K562 (cell line): Measurements from ENCODE around the gene WDPCP. TPM values are rescaled to one million over a fixed set of nuclear protein-coding genes. Genes with fewer than 3 reads are reported as not detected.

Experiments
- ATAC-seq: fragments of 200-7000 bp; cut with Tn5 transposase; 3 replicates; pipeline ENCODE4 v1.9.1; 2020; ENCODE audit warnings: moderate library complexity
- BruUV-seq: library from RNA; stranded (reverse); fragments of 400-500 nt; replicated peaks from 2 replicates; lab custom pipeline; 2021; lab: Mats Ljungman, UMichigan
- CTCF ChIA-PET: fragments of 300-600 bp; formaldehyde crosslinking; extraction: SDS; loops from one replicate; lab custom pipeline; 2021; ENCODE audit warnings: low intra/inter-chr PET ratio; lab: Yijun Ruan, JAX
- POLR2A ChIA-PET: fragments of 300-600, 350-650 bp; sonication (Branson Sonifier 250); formaldehyde crosslinking; extraction: SDS; loops from one replicate; lab custom pipeline; 2021; ENCODE audit warnings: antibody characterized with exemption, inconsistent platforms; lab: Yijun Ruan, JAX
- DNase-seq, 4 experiments: peaks; one replicate each; pipeline versions ENCODE4 v3.0.0 to v3.0.0-alpha.2; 2011 to 2018; ENCODE audit warnings: low spot score in 3 of 4, mixed read lengths in 3 of 4; ENCODE audit errors: extremely low read depth in 1 of 4
- FAIRE-seq: peaks from 2 replicates; lab custom pipeline; 2011; peaks lifted over from hg19 to GRCh38; lab: Jason Lieb, UNC
- H2AFZ ChIP-seq: 2 replicates; pipeline ENCODE4 v1.6.0; 2011; ENCODE audit warnings: low read depth, low read length, control low read depth, inconsistent platforms
- H3K27ac ChIP-seq: fragments of 200-600 bp; 3 replicates; pipeline ENCODE4 v1.8.0; 2011; ENCODE audit warnings: low read depth, mild to moderate bottlenecking, control low read depth, inconsistent platforms, low read length, moderate library complexity, mixed read lengths; ENCODE audit errors: extremely low read depth
- H3K27me3 ChIP-seq, 2 experiments: fragments of 300-600 bp in 1 of 2; 2 replicates in 1 of 2; 3 replicates in 1 of 2; pipeline versions ENCODE4 v1.6.0 to v1.8.0; 2011; ENCODE audit warnings: inconsistent platforms in 2 of 2, low read length in 2 of 2, mild to moderate bottlenecking in 1 of 2, mixed read lengths in 1 of 2, moderate library complexity in 1 of 2; ENCODE audit not compliant: control insufficient read depth in 2 of 2, insufficient read depth in 2 of 2
- H3K36me3 ChIP-seq: fragments of 300-600 bp; 3 replicates; pipeline ENCODE4 v1.8.0; 2011; ENCODE audit warnings: mild to moderate bottlenecking, low read length, inconsistent platforms; ENCODE audit not compliant: control insufficient read depth, insufficient read depth
- H3K4me1 ChIP-seq, 2 experiments: fragments of 200-600 bp in 1 of 2; replicated peaks in 1 of 2; 2 replicates in 1 of 2; 3 replicates in 1 of 2; pipeline versions ENCODE4 v1.5.1 to v1.8.0; 2011; ENCODE audit warnings: inconsistent platforms in 2 of 2, low read length in 2 of 2, mild to moderate bottlenecking in 1 of 2, mixed read lengths in 1 of 2, moderate library complexity in 1 of 2; ENCODE audit not compliant: control insufficient read depth in 2 of 2, insufficient read depth in 2 of 2
- H3K4me2 ChIP-seq: 2 replicates; pipeline ENCODE4 v1.6.1; 2011; ENCODE audit warnings: low read length, control low read depth, inconsistent platforms, mixed read lengths; ENCODE audit not compliant: insufficient read depth
- H3K4me3 ChIP-seq: fragments of 200-600 bp; sonication (generic), shearing (Covaris generic); 2 replicates; pipeline ENCODE4 v1.5.1; 2016; ENCODE audit warnings: control low read depth, inconsistent platforms
- H3K79me2 ChIP-seq: fragments of 200-600 bp; 3 replicates; pipeline ENCODE4 v1.8.0; 2011; ENCODE audit warnings: low read length, inconsistent platforms; ENCODE audit not compliant: control insufficient read depth, insufficient read depth
- H3K9ac ChIP-seq, 2 experiments: 2 replicates each; pipeline versions ENCODE4 v1.6.0 to v1.6.1; 2011; ENCODE audit warnings: low read depth in 2 of 2, low read length in 2 of 2, control low read depth in 1 of 2, inconsistent platforms in 1 of 2, mild to moderate bottlenecking in 1 of 2, mixed read lengths in 1 of 2; ENCODE audit not compliant: insufficient read depth in 1 of 2
- H3K9me1 ChIP-seq: one replicate; pipeline ENCODE4 v1.6.0; 2011; ENCODE audit warnings: inconsistent platforms, mild to moderate bottlenecking, low read length, moderate library complexity; ENCODE audit not compliant: control insufficient read depth, insufficient read depth
- H3K9me3 ChIP-seq: replicated peaks from 2 replicates; pipeline ENCODE4 v1.5.1; 2011; ENCODE audit warnings: low read depth, low read length, inconsistent platforms; ENCODE audit not compliant: control insufficient read depth, insufficient read depth
- H4K20me1 ChIP-seq: replicated peaks from 2 replicates; pipeline ENCODE4 v1.6.1; 2011; ENCODE audit warnings: low read length, inconsistent platforms, mixed read lengths; ENCODE audit not compliant: control insufficient read depth, insufficient read depth
- ARHGAP35 ChIP-seq: fragments of 450-650 bp; IDR thresholded peaks from 2 replicates; pipeline ENCODE4 v1.6.1; 2018; ENCODE audit not compliant: partially characterized antibody
- MEF2D ChIP-seq: conservative IDR thresholded peaks from 2 replicates; pipeline ENCODE4 v1.6.1; 2016; ENCODE audit warnings: low read depth, missing genetic modification characterization, missing compliant biosample characterization
- MIER1 ChIP-seq: fragments of 450-650 bp; IDR thresholded peaks from 2 replicates; pipeline ENCODE4 v1.6.1; 2016; ENCODE audit warnings: antibody characterized with exemption, mild to moderate bottlenecking, low read depth
- NR1H2 ChIP-seq: sonication (generic); formaldehyde crosslinking; IDR thresholded peaks from 2 replicates; pipeline ENCODE4 v1.4.0; 2020; ENCODE audit warnings: mild to moderate bottlenecking, missing genetic modification reagents
- PHF21A ChIP-seq: fragments of 450-650 bp; IDR thresholded peaks from 2 replicates; pipeline ENCODE4 v1.6.1; 2017; ENCODE audit warnings: low read depth, borderline replicate concordance
- PML ChIP-seq: IDR thresholded peaks from 2 replicates; pipeline ENCODE4 v1.6.1; 2012; ENCODE audit warnings: low read length, inconsistent platforms
- POLR3A ChIP-seq: IDR thresholded peaks from 2 replicates; pipeline ENCODE4 v1.6.1; 2011; ENCODE audit warnings: borderline replicate concordance, mild to moderate bottlenecking, moderate library complexity; ENCODE audit not compliant: insufficient read length, insufficient read depth; ENCODE audit errors: extremely low read depth
- ZFX ChIP-seq: sonication (generic); formaldehyde crosslinking; IDR thresholded peaks from 2 replicates; pipeline ENCODE4 v1.8.0; 2022; ENCODE audit warnings: mild to moderate bottlenecking, missing genetic modification reagents, moderate library complexity
- ZNF133 ChIP-seq: fragments of 250-450 bp; sonication (Bioruptor Pico); IDR thresholded peaks from 2 replicates; pipeline ENCODE4 v1.4.0; 2020; ENCODE audit warnings: mild to moderate bottlenecking
- ZNF197 ChIP-seq: fragments of 200-800 bp; sonication (Bioruptor generic); IDR thresholded peaks from 2 replicates; pipeline ENCODE4 v1.6.1; 2016; ENCODE audit warnings: low read depth, missing genetic modification characterization, missing compliant biosample characterization
- ZNF766 ChIP-seq: fragments of 200-800 bp; sonication (Bioruptor generic); conservative IDR thresholded peaks from 2 replicates; pipeline ENCODE4 v1.6.1; 2016; ENCODE audit warnings: missing genetic modification characterization, missing compliant biosample characterization
- WGBS: fragments of 100-300 bp; shearing (Covaris generic); methylation state at CpG from one replicate; pipeline ENCODE4 v1.1.6; 2016; ENCODE audit warnings: low coverage, mixed read lengths; ENCODE audit not compliant: insufficient coverage; ENCODE audit errors: missing lambda C conversion rate; 5-methylcytosine and 5-hydroxymethylcytosine counted together
- in situ Hi-C: fragments of 300-500 bp; cut with MboI; formaldehyde crosslinking; loops from 4 replicates; pipeline ENCODE4 v1.15.0; 2018; ENCODE audit warnings: inconsistent platforms, mixed read lengths
- intact Hi-C: fragments of 100-400 bp; cut with micrococcal nuclease; formaldehyde crosslinking; loops from 2 replicates; pipeline ENCODE4 v1.14.2; 2022
- polyA plus RNA-seq, 8 experiments: library from polyadenylated mRNA; depleted of rRNA in 4 of 8; stranded (reverse) in 5 of 8; unstranded in 3 of 8; fragments of >200 nt; fragmentation: Nextera tagmentation in 2 of 8; fragmentation: Illumina TruSeq in 1 of 8; extraction: Ambion mirVana in 2 of 8; extraction: Trizol in 1 of 8; gene quantifications; 2 replicates each; pipeline versions ENCODE4 v1.2.1 to v1.2.3, GENCODE V29; 2011 to 2014; ENCODE audit warnings: inconsistent platforms in 1 of 8, missing spikeins in 1 of 8
- total RNA-seq, 7 experiments: library from RNA; depleted of rRNA in 6 of 7; stranded (reverse); fragments of >200 nt in 6 of 7; fragmentation: Illumina TruSeq in 2 of 7; extraction: Trizol in 2 of 7; gene quantifications; 2 replicates each; pipeline versions ENCODE4 v1.2.1 to v1.2.3, GENCODE V29; 2011 to 2021; ENCODE audit warnings: low replicate concordance in 1 of 7
- TF ChIP-seq, protein P1 (sequence below), 2 experiments: fragments of 450-650 bp; IDR thresholded peaks; 2 replicates each; pipeline ENCODE4 v1.6.1; 2018; ENCODE audit warnings: mild to moderate bottlenecking in 2 of 2, low read depth in 1 of 2; ENCODE audit not compliant: partially characterized antibody in 2 of 2
- TF ChIP-seq, protein P2 (sequence below): fragments of 450-650 bp; conservative IDR thresholded peaks from 2 replicates; pipeline ENCODE4 v1.6.1; 2016; ENCODE audit warnings: missing genetic modification characterization, low read depth, mild to moderate bottlenecking, control low read depth, missing compliant biosample characterization
- TF ChIP-seq, protein P3 (sequence below): fragments of 250-450 bp; sonication (Bioruptor Pico); IDR thresholded peaks from 2 replicates; pipeline ENCODE4 v1.5.0; 2021
- TF ChIP-seq, protein P4 (sequence below): sonication (generic); IDR thresholded peaks from 2 replicates; pipeline ENCODE4 v1.6.1; 2016

WDPCP gene
- total and polyA plus RNA-seq, 9 of the 15 experiments (the other 6 are each of a cell fraction or from before 2014, with no cell fraction given): 1.4 to 6.4 (median 5.5) TPM

DNA sequence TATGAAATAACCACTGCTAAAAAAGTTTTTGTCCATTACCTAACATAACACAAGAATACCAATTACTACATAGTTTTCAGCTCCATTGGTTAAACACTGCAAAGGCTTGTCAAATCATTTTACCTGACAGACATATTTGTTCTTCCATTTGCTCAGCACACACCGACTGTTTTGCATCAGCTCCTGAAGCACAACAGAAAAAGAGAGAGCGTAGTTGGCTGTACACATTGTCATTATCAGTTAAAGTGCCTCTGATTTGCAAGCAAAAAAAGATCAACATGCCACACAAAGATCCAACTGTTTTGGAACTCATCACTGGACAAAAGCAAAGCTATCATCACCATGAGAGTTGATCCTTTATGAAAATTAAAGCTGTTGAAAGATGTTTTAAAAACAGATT lies 103.8 kb downstream of the WDPCP start (continued):
- TF ChIP-seq NR1H2 (CRISPR knock-in tag) (no peak), ZNF197 (CRISPR knock-in tag) (no peak), PML (no peak)
- TF ChIP-seq, protein P1, sequence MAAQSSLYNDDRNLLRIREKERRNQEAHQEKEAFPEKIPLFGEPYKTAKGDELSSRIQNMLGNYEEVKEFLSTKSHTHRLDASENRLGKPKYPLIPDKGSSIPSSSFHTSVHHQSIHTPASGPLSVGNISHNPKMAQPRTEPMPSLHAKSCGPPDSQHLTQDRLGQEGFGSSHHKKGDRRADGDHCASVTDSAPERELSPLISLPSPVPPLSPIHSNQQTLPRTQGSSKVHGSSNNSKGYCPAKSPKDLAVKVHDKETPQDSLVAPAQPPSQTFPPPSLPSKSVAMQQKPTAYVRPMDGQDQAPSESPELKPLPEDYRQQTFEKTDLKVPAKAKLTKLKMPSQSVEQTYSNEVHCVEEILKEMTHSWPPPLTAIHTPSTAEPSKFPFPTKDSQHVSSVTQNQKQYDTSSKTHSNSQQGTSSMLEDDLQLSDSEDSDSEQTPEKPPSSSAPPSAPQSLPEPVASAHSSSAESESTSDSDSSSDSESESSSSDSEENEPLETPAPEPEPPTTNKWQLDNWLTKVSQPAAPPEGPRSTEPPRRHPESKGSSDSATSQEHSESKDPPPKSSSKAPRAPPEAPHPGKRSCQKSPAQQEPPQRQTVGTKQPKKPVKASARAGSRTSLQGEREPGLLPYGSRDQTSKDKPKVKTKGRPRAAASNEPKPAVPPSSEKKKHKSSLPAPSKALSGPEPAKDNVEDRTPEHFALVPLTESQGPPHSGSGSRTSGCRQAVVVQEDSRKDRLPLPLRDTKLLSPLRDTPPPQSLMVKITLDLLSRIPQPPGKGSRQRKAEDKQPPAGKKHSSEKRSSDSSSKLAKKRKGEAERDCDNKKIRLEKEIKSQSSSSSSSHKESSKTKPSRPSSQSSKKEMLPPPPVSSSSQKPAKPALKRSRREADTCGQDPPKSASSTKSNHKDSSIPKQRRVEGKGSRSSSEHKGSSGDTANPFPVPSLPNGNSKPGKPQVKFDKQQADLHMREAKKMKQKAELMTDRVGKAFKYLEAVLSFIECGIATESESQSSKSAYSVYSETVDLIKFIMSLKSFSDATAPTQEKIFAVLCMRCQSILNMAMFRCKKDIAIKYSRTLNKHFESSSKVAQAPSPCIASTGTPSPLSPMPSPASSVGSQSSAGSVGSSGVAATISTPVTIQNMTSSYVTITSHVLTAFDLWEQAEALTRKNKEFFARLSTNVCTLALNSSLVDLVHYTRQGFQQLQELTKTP (IDR thresholded peaks at IDR 0.05; ENCODE audit: low read depth in 1 of 2, partially characterized antibody in 2 of 2): no peak

DNA sequence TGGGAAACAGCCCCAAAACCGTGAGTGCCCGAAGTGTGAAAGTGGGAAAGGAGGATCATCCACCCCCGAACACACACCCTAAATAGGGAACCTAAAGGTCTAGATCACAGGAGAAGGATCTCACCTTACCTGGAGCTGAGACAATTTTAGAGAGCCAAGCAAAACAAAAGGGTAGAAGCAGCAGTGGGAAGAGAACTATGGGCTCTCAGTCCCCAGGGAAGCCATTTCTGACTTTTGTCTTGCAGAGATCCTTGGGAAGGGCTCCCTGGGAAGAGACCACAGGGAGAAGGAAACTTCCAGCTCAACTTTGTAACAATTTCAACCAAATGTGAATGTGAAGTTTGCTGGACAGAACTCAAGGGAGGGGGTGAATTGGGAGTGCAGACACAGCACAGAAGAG lies 110.6 kb downstream of the WDPCP start:
- Histone ChIP-seq H3K27me3 (no peaks in the 10 kb centered on the region), H3K9ac (no peak overlapping the region), H3K27ac (no peak overlapping the region), H3K4me2 (no peak overlapping the region), H3K4me3 (no peak overlapping the region), H3K9me3 (no peaks in the 10 kb centered on the region), H3K79me2 (no peaks in the 10 kb centered on the region), H2AFZ (no peak overlapping the region), H3K9me1 (no peaks in the 10 kb centered on the region), H4K20me1 (no peaks in the 10 kb centered on the region), H3K36me3 (no peaks in the 10 kb centered on the region), H3K4me1 (no peaks in the 10 kb centered on the region)
- POLR2A ChIA-PET: no interaction called here
- 14% methylated on average over 3 of the region's 3 CpGs for WGBS
- BruUV-seq: no TSS peak
- CTCF ChIA-PET: no interaction called here
- DNase-seq: no peak
- no peak for ATAC-seq
- intact Hi-C loops: no loop called here
- no peak for FAIRE-seq
- in situ Hi-C loops: no loop called here
- TF ChIP-seq MEF2D (tag) (no peak), ZNF133 (CRISPR knock-in tag) (no peak), MIER1 (no peak), POLR3A (no peak), ZNF766 (CRISPR knock-in tag) (no peak), ARHGAP35 (no peak), ZFX (CRISPR knock-in tag) (no peak), PHF21A (no peak)
- TF ChIP-seq, protein P2, sequence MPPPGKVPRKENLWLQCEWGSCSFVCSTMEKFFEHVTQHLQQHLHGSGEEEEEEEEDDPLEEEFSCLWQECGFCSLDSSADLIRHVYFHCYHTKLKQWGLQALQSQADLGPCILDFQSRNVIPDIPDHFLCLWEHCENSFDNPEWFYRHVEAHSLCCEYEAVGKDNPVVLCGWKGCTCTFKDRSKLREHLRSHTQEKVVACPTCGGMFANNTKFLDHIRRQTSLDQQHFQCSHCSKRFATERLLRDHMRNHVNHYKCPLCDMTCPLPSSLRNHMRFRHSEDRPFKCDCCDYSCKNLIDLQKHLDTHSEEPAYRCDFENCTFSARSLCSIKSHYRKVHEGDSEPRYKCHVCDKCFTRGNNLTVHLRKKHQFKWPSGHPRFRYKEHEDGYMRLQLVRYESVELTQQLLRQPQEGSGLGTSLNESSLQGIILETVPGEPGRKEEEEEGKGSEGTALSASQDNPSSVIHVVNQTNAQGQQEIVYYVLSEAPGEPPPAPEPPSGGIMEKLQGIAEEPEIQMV (tag): no peak
- TF ChIP-seq, protein P3, sequence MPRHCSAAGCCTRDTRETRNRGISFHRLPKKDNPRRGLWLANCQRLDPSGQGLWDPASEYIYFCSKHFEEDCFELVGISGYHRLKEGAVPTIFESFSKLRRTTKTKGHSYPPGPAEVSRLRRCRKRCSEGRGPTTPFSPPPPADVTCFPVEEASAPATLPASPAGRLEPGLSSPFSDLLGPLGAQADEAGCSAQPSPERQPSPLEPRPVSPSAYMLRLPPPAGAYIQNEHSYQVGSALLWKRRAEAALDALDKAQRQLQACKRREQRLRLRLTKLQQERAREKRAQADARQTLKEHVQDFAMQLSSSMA (CRISPR knock-in tag): no peak
- TF ChIP-seq, protein P4, sequence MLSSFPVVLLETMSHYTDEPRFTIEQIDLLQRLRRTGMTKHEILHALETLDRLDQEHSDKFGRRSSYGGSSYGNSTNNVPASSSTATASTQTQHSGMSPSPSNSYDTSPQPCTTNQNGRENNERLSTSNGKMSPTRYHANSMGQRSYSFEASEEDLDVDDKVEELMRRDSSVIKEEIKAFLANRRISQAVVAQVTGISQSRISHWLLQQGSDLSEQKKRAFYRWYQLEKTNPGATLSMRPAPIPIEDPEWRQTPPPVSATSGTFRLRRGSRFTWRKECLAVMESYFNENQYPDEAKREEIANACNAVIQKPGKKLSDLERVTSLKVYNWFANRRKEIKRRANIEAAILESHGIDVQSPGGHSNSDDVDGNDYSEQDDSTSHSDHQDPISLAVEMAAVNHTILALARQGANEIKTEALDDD: no peak
